Skeletal muscle tissue (tissue), 4 donors: ENCODE data around the gene HAUS6. TPM values are rescaled to one million over a fixed set of nuclear protein-coding genes. Genes with fewer than 3 reads are reported as not detected.
"Not testable (repeated sequence)": the region's sequence is repeated elsewhere in the genome, so short reads cannot be mapped to it uniquely, and the experiment has no call there.

Source experiments
- H3K27ac ChIP-seq: one replicate; pipeline ENCODE4 v1.7.0; 2013; ENCODE audit warnings: mild to moderate bottlenecking, low read depth, low read length, inconsistent platforms
- H3K27me3 ChIP-seq, 3 donors: one replicate each; pipeline ENCODE4 v1.7.0; 2013; ENCODE audit warnings: low read length in 3 of 3; ENCODE audit not compliant: control insufficient read depth in 3 of 3, insufficient read depth in 3 of 3
- H3K36me3 ChIP-seq, 3 donors: one replicate each; pipeline ENCODE4 v1.7.0; 2013; ENCODE audit warnings: low read length in 3 of 3; ENCODE audit not compliant: control insufficient read depth in 3 of 3, insufficient read depth in 3 of 3
- H3K4me1 ChIP-seq, 3 donors: one replicate each; pipeline ENCODE4 v1.7.0; 2013; ENCODE audit warnings: low read length in 3 of 3, mild to moderate bottlenecking in 3 of 3; ENCODE audit not compliant: control insufficient read depth in 3 of 3, insufficient read depth in 3 of 3
- H3K4me3 ChIP-seq, 3 donors: one replicate each; pipeline ENCODE4 v1.7.0; 2013; ENCODE audit warnings: low read length in 3 of 3
- H3K9ac ChIP-seq, 3 donors: one replicate each; pipeline ENCODE4 v1.7.0; 2013; ENCODE audit warnings: low read length in 3 of 3, mild to moderate bottlenecking in 3 of 3, moderate library complexity in 2 of 3, low read depth in 1 of 3
- H3K9me3 ChIP-seq, 3 donors: one replicate each; pipeline ENCODE4 v1.7.0; 2013; ENCODE audit warnings: low read length in 3 of 3; ENCODE audit not compliant: control insufficient read depth in 3 of 3
- total RNA-seq: library from RNA; depleted of rRNA; stranded (reverse); fragments of >200 nt; gene quantifications from one replicate; pipeline ENCODE4 v1.2.3, GENCODE V29; 2014
- donor health status: Osteomylitis.

Gene HAUS6, protein sequence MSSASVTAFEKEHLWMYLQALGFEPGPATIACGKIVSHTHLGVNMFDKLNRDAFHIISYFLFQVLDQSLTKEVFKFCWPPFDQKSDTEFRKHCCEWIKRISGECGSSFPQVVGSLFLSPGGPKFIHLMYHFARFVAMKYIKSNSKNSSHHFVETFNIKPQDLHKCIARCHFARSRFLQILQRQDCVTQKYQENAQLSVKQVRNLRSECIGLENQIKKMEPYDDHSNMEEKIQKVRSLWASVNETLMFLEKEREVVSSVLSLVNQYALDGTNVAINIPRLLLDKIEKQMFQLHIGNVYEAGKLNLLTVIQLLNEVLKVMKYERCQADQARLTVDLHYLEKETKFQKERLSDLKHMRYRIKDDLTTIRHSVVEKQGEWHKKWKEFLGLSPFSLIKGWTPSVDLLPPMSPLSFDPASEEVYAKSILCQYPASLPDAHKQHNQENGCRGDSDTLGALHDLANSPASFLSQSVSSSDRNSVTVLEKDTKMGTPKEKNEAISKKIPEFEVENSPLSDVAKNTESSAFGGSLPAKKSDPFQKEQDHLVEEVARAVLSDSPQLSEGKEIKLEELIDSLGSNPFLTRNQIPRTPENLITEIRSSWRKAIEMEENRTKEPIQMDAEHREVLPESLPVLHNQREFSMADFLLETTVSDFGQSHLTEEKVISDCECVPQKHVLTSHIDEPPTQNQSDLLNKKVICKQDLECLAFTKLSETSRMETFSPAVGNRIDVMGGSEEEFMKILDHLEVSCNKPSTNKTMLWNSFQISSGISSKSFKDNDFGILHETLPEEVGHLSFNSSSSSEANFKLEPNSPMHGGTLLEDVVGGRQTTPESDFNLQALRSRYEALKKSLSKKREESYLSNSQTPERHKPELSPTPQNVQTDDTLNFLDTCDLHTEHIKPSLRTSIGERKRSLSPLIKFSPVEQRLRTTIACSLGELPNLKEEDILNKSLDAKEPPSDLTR
- 10.4 TPM for total RNA-seq

- Histone ChIP-seq H3K4me3 (peak within 1 kb of the TSS; percentile 88 to 95 (median 95)), H3K27me3 (no peaks in the 10 kb centered on the region), H3K9ac (peak within 1 kb of the TSS; percentile 84 to 91 (median 89))
Measured at GRCh38 chr9:19102631-19103345, at the start of gene HAUS6. Gene HAUS6 (minus strand): TSS chr9:19102904. CDS start chr9:19102651, 253 bp downstream.

GRCh38 chr9:19152160-19152498 lies 49.4 kb upstream of the HAUS6 start:
- H3K9ac ChIP-seq, H3K27me3 ChIP-seq, H3K4me1 ChIP-seq, H3K36me3 ChIP-seq, H3K9me3 ChIP-seq, H3K4me3 ChIP-seq, H3K27ac ChIP-seq: not testable (repeated sequence)

More at GRCh38 chr9:19102631-19103345, at the start of gene HAUS6:
- Histone ChIP-seq H3K4me1 (peaks cover 8 to 14% (median 9%) of the 10 kb centered on the region in 3 donors), H3K9me3 (no peaks in the 10 kb centered on the region), H3K36me3 (no peaks in the 10 kb centered on the region), H3K27ac (peak within 1 kb of the TSS; percentile 86)

DNA sequence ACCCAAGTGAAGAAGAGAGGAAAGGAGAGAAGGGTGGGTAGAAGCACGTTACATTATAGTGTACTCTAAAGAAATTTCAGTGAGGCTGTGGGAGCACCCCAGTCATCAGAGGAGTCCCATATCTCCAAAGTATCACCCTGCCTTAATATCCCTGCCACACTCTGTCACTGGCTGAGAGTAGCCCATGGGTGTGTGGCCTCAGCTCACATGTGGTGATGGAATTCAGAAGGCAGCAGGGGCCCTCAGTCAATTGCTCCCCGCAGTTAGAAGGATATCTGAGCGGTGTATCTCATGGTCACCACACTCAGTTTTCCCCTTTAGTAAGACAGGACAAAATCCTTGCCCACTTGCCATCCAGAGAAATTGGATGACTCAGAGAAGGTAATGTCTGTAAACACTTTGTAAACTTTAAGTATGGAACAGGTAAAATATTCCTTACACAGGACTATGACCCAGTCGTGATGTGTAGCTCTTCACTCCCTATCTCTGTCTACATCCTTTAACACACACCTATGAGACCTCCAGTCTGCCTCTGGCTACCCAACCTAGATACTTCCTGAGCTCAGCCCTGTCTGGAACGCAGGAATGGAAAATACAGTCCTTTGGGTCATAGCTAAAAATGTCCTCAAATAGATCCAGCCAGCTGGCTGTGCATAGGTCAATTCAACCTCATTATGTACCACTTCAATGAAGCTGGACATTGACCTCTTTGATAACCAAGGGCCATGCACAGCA lies 48.9 kb upstream of the HAUS6 start:
- Histone ChIP-seq H3K4me3 (no peak overlapping the region), H3K4me1 (peaks cover 0 to 9% (median 0%) of the 10 kb centered on the region in 3 donors), H3K9ac (no peak overlapping the region), H3K36me3 (no peaks in the 10 kb centered on the region), H3K9me3 (no peaks in the 10 kb centered on the region), H3K27me3 (no peaks in the 10 kb centered on the region), H3K27ac (no peak overlapping the region)

GRCh38 chr9:19149230-19149629 lies 46.5 kb upstream of the HAUS6 start:
- Histone ChIP-seq H3K9ac (no peak overlapping the region), H3K4me3 (no peak overlapping the region), H3K27me3 (no peaks in the 10 kb centered on the region), H3K9me3 (no peaks in the 10 kb centered on the region), H3K4me1 (peaks cover 0 to 9% (median 0%) of the 10 kb centered on the region in 3 donors), H3K27ac (no peak overlapping the region), H3K36me3 (no peaks in the 10 kb centered on the region)

DNA sequence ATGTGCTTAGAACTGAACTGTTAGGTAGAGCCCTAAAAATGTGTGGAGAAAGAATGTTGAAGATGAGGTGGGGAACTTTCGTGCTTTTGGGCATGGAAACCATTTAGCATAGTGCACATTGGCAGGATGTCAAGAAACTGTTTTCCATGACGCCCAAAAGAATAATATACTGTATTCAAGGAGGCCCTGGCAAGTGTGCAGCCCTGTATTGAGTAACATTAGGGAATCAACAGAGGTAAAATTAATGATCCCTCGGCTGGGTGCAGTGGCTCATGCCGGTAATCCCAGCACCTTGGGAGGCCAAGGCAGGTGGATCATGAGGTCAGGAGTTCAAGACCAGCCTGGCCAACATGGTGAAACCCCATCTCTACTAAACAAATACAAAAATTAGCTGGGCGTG lies 45.5 kb upstream of the HAUS6 start:
- Histone ChIP-seq H3K4me3 (no peak overlapping the region), H3K27ac (no peak overlapping the region), H3K9ac (no peak overlapping the region), H3K4me1 (peaks cover 0 to 9% (median 0%) of the 10 kb centered on the region in 3 donors), H3K36me3 (no peaks in the 10 kb centered on the region), H3K9me3 (no peaks in the 10 kb centered on the region), H3K27me3 (no peaks in the 10 kb centered on the region)

DNA sequence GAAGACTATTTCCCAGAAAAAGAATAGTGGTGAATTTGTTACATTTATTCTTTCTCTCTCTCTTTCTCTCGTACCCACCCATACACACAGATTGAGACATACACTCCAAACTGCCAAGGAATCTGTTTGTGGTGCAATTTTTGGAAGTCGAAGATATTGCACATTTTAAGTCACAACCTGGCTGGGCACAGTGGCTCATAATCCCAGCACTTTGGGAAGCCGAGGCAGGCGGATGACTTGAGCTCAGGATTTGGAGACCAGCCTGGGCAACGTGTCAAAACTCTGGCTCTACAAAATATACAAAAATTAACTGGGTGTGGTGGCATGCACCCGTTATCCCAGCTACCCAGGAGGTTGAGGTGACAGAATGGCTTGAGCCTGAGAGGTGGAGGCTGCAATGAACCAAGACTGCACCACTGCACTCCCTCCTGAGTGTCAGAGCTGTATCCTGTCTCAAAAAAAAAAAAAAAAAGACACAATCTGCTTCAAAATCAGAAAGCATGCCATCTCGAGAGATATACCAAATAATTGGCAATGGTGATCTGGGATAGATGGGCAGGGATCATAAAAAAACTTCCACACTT lies 43.8 kb upstream of the HAUS6 start:
- Histone ChIP-seq H3K27me3 (no peaks in the 10 kb centered on the region), H3K27ac (no peak overlapping the region), H3K4me3 (no peak overlapping the region), H3K9me3 (no peaks in the 10 kb centered on the region), H3K4me1 (peaks cover 0 to 4% (median 0%) of the 10 kb centered on the region in 3 donors), H3K9ac (no peak overlapping the region), H3K36me3 (no peaks in the 10 kb centered on the region)

DNA sequence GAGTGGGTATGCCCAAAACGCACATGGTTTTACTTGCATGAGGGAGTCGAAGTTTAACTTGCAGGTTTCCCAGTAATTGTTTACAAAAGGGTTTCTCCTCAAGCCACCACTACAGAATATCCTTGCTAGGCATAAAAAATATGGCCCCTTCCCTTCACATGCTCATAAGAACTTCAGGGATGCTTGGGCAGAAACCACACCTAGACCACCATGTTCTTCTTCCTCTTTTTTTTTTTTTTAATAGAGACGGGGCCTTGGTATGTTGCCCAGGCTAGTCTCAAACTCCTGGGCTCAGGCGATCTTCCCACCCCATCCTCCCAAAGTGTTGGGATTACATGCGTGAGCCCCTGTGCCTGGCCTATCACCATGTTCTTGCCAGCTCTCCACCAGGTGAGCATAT lies 43.2 kb upstream of the HAUS6 start:
- Histone ChIP-seq H3K27me3 (no peaks in the 10 kb centered on the region), H3K9me3 (no peaks in the 10 kb centered on the region), H3K9ac (no peak overlapping the region), H3K27ac (no peak overlapping the region), H3K4me3 (no peak overlapping the region), H3K4me1 (peaks cover 0 to 2% (median 0%) of the 10 kb centered on the region in 3 donors), H3K36me3 (no peaks in the 10 kb centered on the region)

- Histone ChIP-seq H3K27me3 (no peaks in the 10 kb centered on the region), H3K4me1 (no peaks in the 10 kb centered on the region), H3K27ac (no peak overlapping the region), H3K4me3 (no peak overlapping the region), H3K36me3 (no peaks in the 10 kb centered on the region), H3K9me3 (no peaks in the 10 kb centered on the region), H3K9ac (no peak overlapping the region)
Measured at GRCh38 chr9:19140259-19140658, 37.6 kb upstream of the HAUS6 start.

DNA sequence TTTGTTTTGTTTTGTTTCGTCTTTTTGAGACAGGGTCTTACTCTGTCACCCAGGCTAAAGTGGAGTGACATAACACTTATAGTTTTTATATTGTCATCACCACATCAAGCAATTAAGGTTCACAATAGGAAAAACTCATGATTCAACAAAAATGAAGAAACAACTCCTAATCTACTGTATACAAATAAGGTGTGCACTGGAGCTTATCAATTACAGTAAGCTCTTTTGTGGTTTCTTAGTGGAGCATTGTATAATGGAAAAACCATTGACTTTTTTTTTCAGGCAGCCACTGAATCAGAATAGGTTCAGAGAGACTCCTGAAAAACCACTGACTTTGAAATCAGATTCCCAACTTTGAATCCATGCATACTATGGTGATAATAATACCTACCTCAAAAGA lies 35.4 kb upstream of the HAUS6 start:
- Histone ChIP-seq H3K4me3 (no peak overlapping the region), H3K9ac (no peak overlapping the region), H3K9me3 (no peaks in the 10 kb centered on the region), H3K4me1 (no peaks in the 10 kb centered on the region), H3K36me3 (no peaks in the 10 kb centered on the region), H3K27me3 (no peaks in the 10 kb centered on the region), H3K27ac (no peak overlapping the region)
